SK-N-SH (cell line): ENCODE measurements around the gene MFSD6L. TPM values are rescaled to one million over a fixed set of nuclear protein-coding genes. Genes with fewer than 3 reads are reported as not detected.

Source experiments
- CTCF ChIA-PET: fragments of 300-600, 350-600 bp; formaldehyde crosslinking; extraction: SDS; loops from one replicate; lab custom pipeline; 2021; lab: Yijun Ruan, JAX
- POLR2A ChIA-PET: fragments of 350-600 bp; sonication (Branson Sonifier 250); formaldehyde crosslinking; extraction: SDS; loops from one replicate; lab custom pipeline; 2020; ENCODE audit warnings: antibody characterized with exemption, inconsistent platforms; lab: Yijun Ruan, JAX
- DNase-seq: peaks from one replicate; pipeline ENCODE4 v3.0.0; 2012
- H2AFZ ChIP-seq: fragments of 200-600 bp; sonication (generic); 2 replicates; pipeline ENCODE4 v1.8.1; 2016; ENCODE audit warnings: antibody characterized with exemption, mild to moderate bottlenecking, low read depth
- H3F3A ChIP-seq: fragments of 200-600 bp; sonication (generic); replicated peaks from 2 replicates; pipeline ENCODE3; 2016; ENCODE audit warnings: antibody characterized with exemption, mild to moderate bottlenecking; ENCODE audit not compliant: insufficient read depth
- H3K27ac ChIP-seq, 2 experiments: fragments of 200-500 bp in 1 of 2; fragments of 200-600 bp in 1 of 2; sonication (Bioruptor generic) in 1 of 2; sonication (generic), shearing (Covaris generic) in 1 of 2; 2 replicates each; pipeline versions ENCODE4 v1.5.1 to v1.6.1; 2014 to 2016; ENCODE audit warnings: low read depth in 2 of 2, inconsistent platforms in 1 of 2, low read length in 1 of 2, mild to moderate bottlenecking in 1 of 2, mixed read lengths in 1 of 2
- H3K27me3 ChIP-seq: fragments of 200-600 bp; sonication (generic), shearing (Covaris generic); 2 replicates; pipeline ENCODE4 v1.6.1; 2016; ENCODE audit warnings: mixed run types; ENCODE audit not compliant: insufficient read depth
- H3K36me3 ChIP-seq, 2 experiments: fragments of 200-500 bp in 1 of 2; fragments of 200-600 bp in 1 of 2; sonication (Bioruptor generic) in 1 of 2; sonication (generic) in 1 of 2; replicated peaks in 1 of 2; 2 replicates each; pipeline versions ENCODE3 to v1.5.1; 2014 to 2016; ENCODE audit warnings: low read length in 1 of 2, mild to moderate bottlenecking in 1 of 2; ENCODE audit not compliant: insufficient read depth in 2 of 2, control insufficient read depth in 1 of 2
- H3K4me1 ChIP-seq, 2 experiments: fragments of 200-500 bp in 1 of 2; fragments of 200-600 bp in 1 of 2; sonication (Bioruptor generic) in 1 of 2; sonication (generic), shearing (Covaris generic) in 1 of 2; 2 replicates each; pipeline versions ENCODE4 v1.5.1 to v1.6.1; 2014 to 2016; ENCODE audit warnings: low read depth in 1 of 2, low read length in 1 of 2, mixed run types in 1 of 2; ENCODE audit not compliant: insufficient read depth in 2 of 2, control insufficient read depth in 1 of 2
- H3K4me2 ChIP-seq: fragments of 200-600 bp; sonication (generic), shearing (Covaris generic); 2 replicates; pipeline ENCODE4 v1.6.1; 2017; ENCODE audit warnings: mixed run types
- H3K4me3 ChIP-seq, 2 experiments: fragments of 200-500 bp in 1 of 2; fragments of 200-600 bp in 1 of 2; sonication (Bioruptor generic) in 1 of 2; sonication (generic), shearing (Covaris generic) in 1 of 2; 2 replicates each; pipeline versions ENCODE4 v1.5.1 to v1.8.1; 2014 to 2016; ENCODE audit warnings: low read depth in 2 of 2, inconsistent platforms in 1 of 2, low read length in 1 of 2, mild to moderate bottlenecking in 1 of 2, mixed read lengths in 1 of 2, moderate library complexity in 1 of 2
- H3K79me2 ChIP-seq: fragments of 200-600 bp; sonication (generic); 2 replicates; pipeline ENCODE4 v1.8.1; 2017; ENCODE audit warnings: mild to moderate bottlenecking; ENCODE audit not compliant: insufficient read depth
- H3K9ac ChIP-seq: fragments of 200-600 bp; sonication (generic); 2 replicates; pipeline ENCODE4 v1.6.1; 2017; ENCODE audit warnings: mixed run types
- H3K9me2 ChIP-seq: fragments of 200-600 bp; sonication (generic); 2 replicates; pipeline ENCODE4 v1.6.1; 2017; ENCODE audit warnings: mixed run types
- H3K9me3 ChIP-seq: fragments of 200-600 bp; sonication (generic); 2 replicates; pipeline ENCODE4 v1.6.1; 2017; ENCODE audit warnings: mixed run types, mild to moderate bottlenecking, moderate library complexity
- H4K20me1 ChIP-seq: fragments of 200-600 bp; sonication (generic); 2 replicates; pipeline ENCODE4 v1.6.1; 2017; ENCODE audit warnings: mild to moderate bottlenecking, mixed run types; ENCODE audit not compliant: insufficient read depth
- CHD2 ChIP-seq: fragments of 150-350 bp; IDR thresholded peaks from 2 replicates; pipeline ENCODE4 v1.6.1; 2018; ENCODE audit warnings: low read length; ENCODE audit not compliant: partially characterized antibody
- EP300 ChIP-seq, 2 experiments: IDR thresholded peaks; 2 replicates each; pipeline versions ENCODE4 v1.4.0 to v1.6.1; 2012; ENCODE audit warnings: borderline replicate concordance in 1 of 2, low read depth in 1 of 2, low read length in 1 of 2
- EZH2phosphoT487 ChIP-seq: fragments of 200-600 bp; sonication (generic); IDR thresholded peaks from 2 replicates; pipeline ENCODE4 v1.6.1; 2017; ENCODE audit warnings: low read depth, mixed run types, mild to moderate bottlenecking, antibody characterized with exemption, moderate library complexity, borderline replicate concordance
- FOXJ3 ChIP-seq: sonication (generic); formaldehyde crosslinking; IDR thresholded peaks from 2 replicates; pipeline ENCODE4 v1.5.1; 2020; ENCODE audit warnings: mild to moderate bottlenecking, missing genetic modification reagents
- FOXM1 ChIP-seq: IDR thresholded peaks from 2 replicates; pipeline ENCODE4 v1.4.0; 2012; ENCODE audit warnings: low read depth, mild to moderate bottlenecking
- GABPA ChIP-seq: IDR thresholded peaks from 2 replicates; pipeline ENCODE4 v1.4.0; 2012; ENCODE audit warnings: low read depth, mild to moderate bottlenecking
- GATA2 ChIP-seq: sonication (generic); formaldehyde crosslinking; IDR thresholded peaks from 2 replicates; pipeline ENCODE4 v1.5.0; 2020; ENCODE audit warnings: mild to moderate bottlenecking, missing genetic modification reagents
- IRF3 ChIP-seq: fragments of 150-350 bp; IDR thresholded peaks from 2 replicates; pipeline ENCODE4 v1.6.1; 2016; ENCODE audit warnings: mild to moderate bottlenecking, low read depth, low read length
- JUND ChIP-seq: IDR thresholded peaks from 2 replicates; pipeline ENCODE4 v1.4.0; 2012
- PBX3 ChIP-seq: IDR thresholded peaks from 2 replicates; pipeline ENCODE4; 2012
- POLR2AphosphoS5 ChIP-seq: IDR thresholded peaks from 2 replicates; pipeline ENCODE4 v1.6.1; 2012; ENCODE audit warnings: low read depth, low read length
- RAD21 ChIP-seq: IDR thresholded peaks from 2 replicates; pipeline ENCODE4 v1.6.1; 2012; ENCODE audit warnings: mild to moderate bottlenecking, low read length
- RXRA ChIP-seq: IDR thresholded peaks from 2 replicates; pipeline ENCODE4 v1.4.0; 2012; ENCODE audit warnings: low read depth, mild to moderate bottlenecking, borderline replicate concordance
- SMC3 ChIP-seq: IDR thresholded peaks from 2 replicates; pipeline ENCODE4 v1.6.1; 2012; ENCODE audit warnings: low read depth, low read length, improper control_type of control experiment
- TAF1 ChIP-seq: IDR thresholded peaks from 2 replicates; pipeline ENCODE4 v1.6.1; 2012; ENCODE audit warnings: low read depth, mild to moderate bottlenecking, low read length, moderate library complexity, borderline replicate concordance
- TCF12 ChIP-seq: IDR thresholded peaks from 2 replicates; pipeline ENCODE4 v1.4.0; 2012
- USF1 ChIP-seq: IDR thresholded peaks from 2 replicates; pipeline ENCODE4 v1.4.0; 2012; ENCODE audit warnings: low read depth, borderline replicate concordance
- YY1 ChIP-seq: IDR thresholded peaks from 2 replicates; pipeline ENCODE4 v1.4.0; 2012; ENCODE audit warnings: low read depth, mild to moderate bottlenecking
- WGBS: methylation state at CpG from one replicate; pipeline ENCODE4 v1.1.6; 2017; ENCODE audit warnings: low lambda C conversion rate; 5-methylcytosine and 5-hydroxymethylcytosine counted together
- polyA plus RNA-seq, 3 experiments: library from polyadenylated mRNA; depleted of rRNA; stranded (reverse); fragments of >200 nt; gene quantifications; 2 replicates each; pipeline ENCODE4 v1.2.3, GENCODE V29; 2012
- TF ChIP-seq, protein P1 (sequence below): IDR thresholded peaks from 2 replicates; pipeline ENCODE4 v1.4.0; 2012; ENCODE audit warnings: low read depth

The MFSD6L gene
- polyA plus RNA-seq, 1 of the 3 experiments (the other 2 are of a cell fraction), result not detected

- no peak overlapping the region for H3K4me2 ChIP-seq
- no peaks in the 10 kb centered on the region for H3K9me3 ChIP-seq
- CTCF ChIA-PET, result no interaction called here
- H3K9ac ChIP-seq, result no peak overlapping the region
- H3K36me3 ChIP-seq, result no peaks in the 10 kb centered on the region
- POLR2A ChIA-PET, result no interaction called here
- peaks cover 39% of the 10 kb centered on the region; the same call in 1 of the 2 replicates for H3K27me3 ChIP-seq
- no peaks in the 10 kb centered on the region for H3K4me1 ChIP-seq
- no peaks in the 10 kb centered on the region for H3K79me2 ChIP-seq
- H3K27ac ChIP-seq, result no peak overlapping the region
- H3K9me2 ChIP-seq, result no peaks in the 10 kb centered on the region
- no peak overlapping the region for H2AFZ ChIP-seq
- H3K4me3 ChIP-seq, result no peak overlapping the region
- 0% methylated on average over 3 of the region's 3 CpGs for WGBS
- no peaks in the 10 kb centered on the region for H4K20me1 ChIP-seq
- TF ChIP-seq JUND (no peak), FOXJ3 (no peak), TCF12 (no peak), FOXM1 (no peak), RXRA (no peak), PBX3 (no peak), CHD2 (no peak), EZH2phosphoT487 (no peak), POLR2AphosphoS5 (no peak), IRF3 (no peak), EP300 (IDR thresholded peaks at IDR 0.05; ENCODE audit: borderline replicate concordance in 1 of 2, low read depth in 1 of 2, low read length in 1 of 2) (no peak), RAD21 (no peak), SMC3 (no peak), YY1 (no peak), TAF1 (no peak), GABPA (no peak), GATA2 (no peak), USF1 (no peak)
- TF ChIP-seq, protein P1, sequence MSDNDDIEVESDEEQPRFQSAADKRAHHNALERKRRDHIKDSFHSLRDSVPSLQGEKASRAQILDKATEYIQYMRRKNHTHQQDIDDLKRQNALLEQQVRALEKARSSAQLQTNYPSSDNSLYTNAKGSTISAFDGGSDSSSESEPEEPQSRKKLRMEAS, result no peak
- H3F3A ChIP-seq, result no peaks in the 10 kb centered on the region
- DNase-seq, result no peak
Measured at GRCh38 chr17:8818654-8819330, 19.6 kb upstream of the MFSD6L start.
